ENCODE data around the gene ZNF512B.

GRCh38 chr20:63982937-63983336 lies 13.2 kb upstream of the ZNF512B start:
- TF ChIP-seq EZH2phosphoT487 (IDR thresholded peaks at IDR 0.05; ENCODE audit: insufficient read depth, low read depth) (no peak), EZH2 (IDR thresholded peaks at IDR 0.05; ENCODE audit: insufficient read depth, poor library complexity, severe bottlenecking) (no peak)
